Thyroid gland (tissue), 4 donors: ENCODE data around the gene HOXB2.

Experiments used
- POLR2A ChIP-seq, 2 donors: fragments of 450-650 bp; IDR thresholded peaks; one replicate each; pipeline ENCODE4 v1.6.1; 2017; ENCODE audit warnings: antibody characterized with exemption in 2 of 2, mild to moderate bottlenecking in 2 of 2, moderate library complexity in 1 of 2
- TF ChIP-seq, protein P1 (sequence below), 6 experiments: fragments of 200-600 bp in 3 of 6; fragments of 450-650 bp in 3 of 6; sonication (generic) in 3 of 6; IDR thresholded peaks; one replicate each; pipeline ENCODE4 v1.5.1; 2016 to 2019; ENCODE audit warnings: antibody characterized with exemption in 6 of 6, mild to moderate bottlenecking in 2 of 6, inconsistent platforms in 1 of 6, moderate library complexity in 1 of 6

DNA sequence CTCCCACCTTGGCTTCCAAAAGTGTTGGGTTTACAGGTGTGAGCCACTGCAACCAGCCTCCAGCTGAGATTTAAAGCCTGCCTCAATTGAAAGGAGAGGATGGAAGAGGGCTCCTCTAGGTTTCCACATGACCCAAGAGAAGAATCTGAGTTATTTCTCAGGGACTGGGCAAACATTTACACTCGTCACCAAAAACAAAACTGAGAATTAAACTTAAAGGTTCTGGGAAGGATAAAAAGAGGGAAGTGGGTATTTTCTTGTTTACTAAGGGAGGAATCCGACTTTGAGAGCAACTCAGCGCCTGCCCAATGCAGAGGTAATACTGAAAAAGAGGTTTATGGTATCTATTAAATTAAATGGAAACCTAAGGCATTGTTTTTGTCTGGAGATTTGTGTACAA lies 27.4 kb downstream of the HOXB2 start:
- no peak for TF ChIP-seq POLR2A (IDR thresholded peaks at IDR 0.05)
- TF ChIP-seq, protein P1, sequence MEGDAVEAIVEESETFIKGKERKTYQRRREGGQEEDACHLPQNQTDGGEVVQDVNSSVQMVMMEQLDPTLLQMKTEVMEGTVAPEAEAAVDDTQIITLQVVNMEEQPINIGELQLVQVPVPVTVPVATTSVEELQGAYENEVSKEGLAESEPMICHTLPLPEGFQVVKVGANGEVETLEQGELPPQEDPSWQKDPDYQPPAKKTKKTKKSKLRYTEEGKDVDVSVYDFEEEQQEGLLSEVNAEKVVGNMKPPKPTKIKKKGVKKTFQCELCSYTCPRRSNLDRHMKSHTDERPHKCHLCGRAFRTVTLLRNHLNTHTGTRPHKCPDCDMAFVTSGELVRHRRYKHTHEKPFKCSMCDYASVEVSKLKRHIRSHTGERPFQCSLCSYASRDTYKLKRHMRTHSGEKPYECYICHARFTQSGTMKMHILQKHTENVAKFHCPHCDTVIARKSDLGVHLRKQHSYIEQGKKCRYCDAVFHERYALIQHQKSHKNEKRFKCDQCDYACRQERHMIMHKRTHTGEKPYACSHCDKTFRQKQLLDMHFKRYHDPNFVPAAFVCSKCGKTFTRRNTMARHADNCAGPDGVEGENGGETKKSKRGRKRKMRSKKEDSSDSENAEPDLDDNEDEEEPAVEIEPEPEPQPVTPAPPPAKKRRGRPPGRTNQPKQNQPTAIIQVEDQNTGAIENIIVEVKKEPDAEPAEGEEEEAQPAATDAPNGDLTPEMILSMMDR (IDR thresholded peaks at IDR 0.05) = no peak
